C1 segment of cervical spinal cord (tissue), 14 donors: ENCODE data around the gene MICAL3.
A peak's percentile ranks its signal among the peaks of the same experiment; 100 is the strongest.

Experiments
- DNase-seq, 14 donors: peaks; one replicate each; lab custom pipeline; 2025; lab: John Stamatoyannopoulos, UW

MICAL3 gene

DNA sequence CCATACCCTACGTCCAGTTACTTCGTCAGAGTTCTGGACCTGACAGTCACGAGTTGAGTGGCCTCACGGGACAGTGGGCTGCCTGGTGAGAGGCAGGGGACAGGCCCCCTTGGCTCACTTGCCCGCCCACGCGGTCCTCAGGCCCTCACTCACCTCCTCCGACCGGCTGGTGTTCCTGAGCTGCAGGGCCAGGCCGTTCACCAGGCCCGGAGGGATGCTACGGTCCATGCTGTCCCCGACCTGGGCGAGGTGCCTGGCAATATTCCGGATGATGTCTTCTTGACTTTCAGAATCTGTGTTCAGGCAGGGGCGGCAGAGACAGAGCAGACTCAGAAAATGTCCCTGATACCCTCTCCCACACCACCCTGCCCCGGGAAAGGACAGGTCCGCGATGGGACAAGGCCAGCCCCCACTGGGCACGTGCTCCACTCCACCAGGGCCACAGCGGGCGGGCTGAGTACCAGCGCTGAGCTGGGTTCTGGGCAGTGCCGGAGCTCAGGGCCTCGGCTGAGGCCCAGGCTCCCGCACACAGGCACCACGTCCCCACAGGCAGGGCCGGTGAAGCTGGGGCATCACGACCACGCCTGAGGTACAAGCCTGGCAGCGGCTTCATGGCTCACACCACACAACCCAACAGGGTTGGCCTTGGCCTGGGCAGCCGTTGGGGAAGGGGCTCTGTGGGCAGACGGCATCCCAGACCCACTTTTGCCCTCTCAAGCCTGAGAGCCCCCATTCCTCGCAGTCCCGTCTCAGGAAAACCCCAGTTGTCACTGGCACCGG is 285.0 kb downstream of the MICAL3 start:
- DNase-seq: no peak

DNA sequence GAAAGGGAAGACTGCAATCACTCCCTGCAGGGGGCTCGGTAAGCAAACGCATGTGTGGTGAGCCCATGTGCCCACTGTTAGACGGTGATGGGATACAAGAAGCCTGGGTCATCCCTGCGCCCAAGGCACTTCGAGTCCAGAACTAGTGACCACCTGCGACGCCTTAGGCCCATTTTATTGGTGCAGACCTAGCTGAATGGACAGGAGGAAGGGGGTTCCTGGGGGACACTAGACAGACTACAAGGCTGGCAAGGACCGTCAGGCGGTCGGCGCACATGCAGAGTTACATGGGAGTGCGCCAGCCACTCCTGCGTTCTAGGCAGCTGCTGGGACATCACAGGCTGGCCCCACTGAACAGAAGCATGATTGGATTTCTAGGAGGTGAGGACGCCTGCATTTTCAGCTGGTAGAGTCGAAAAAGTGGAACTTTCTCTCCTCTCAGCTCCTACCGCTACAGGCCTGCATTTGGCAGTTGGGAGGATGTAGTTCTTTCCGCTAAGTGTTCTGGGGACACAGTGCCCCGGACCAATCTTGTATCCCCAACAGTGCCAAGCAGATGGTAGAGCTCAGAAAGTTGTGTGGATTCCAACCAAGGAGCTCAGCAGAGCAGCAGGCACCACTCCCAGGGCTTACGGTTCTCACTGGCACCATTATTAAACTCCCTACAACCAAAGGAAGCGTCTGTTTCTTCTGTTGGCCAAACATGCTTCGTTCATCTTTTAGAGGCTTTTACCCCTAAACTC is 285.8 kb downstream of the MICAL3 start:
- DNase-seq: peak in 1 of 14 donors; percentile 87
